Coronary artery (tissue), 2 donors: ENCODE data around the gene HKDC1.
"Not testable (repeated sequence)": the region's sequence is repeated elsewhere in the genome, so short reads cannot be mapped to it uniquely, and the experiment has no call there.

Source experiments
- DNase-seq: peaks from one replicate; pipeline ENCODE4 v3.0.0-alpha.2; 2017; ENCODE audit warnings: low spot score
- H3K27ac ChIP-seq, 2 donors: fragments of 200-600 bp; sonication (generic); one replicate each; pipeline ENCODE4 v1.5.1; 2016 to 2019
- H3K4me3 ChIP-seq: fragments of 200-600 bp; sonication (generic); 2 replicates; pipeline ENCODE4 v1.5.1; 2016; ENCODE audit warnings: mild to moderate bottlenecking, moderate library complexity
- CTCF ChIP-seq: fragments of 200-600 bp; sonication (generic); IDR thresholded peaks from one replicate; pipeline ENCODE4 v1.5.1; 2019; ENCODE audit warnings: antibody characterized with exemption

The HKDC1 gene

DNA sequence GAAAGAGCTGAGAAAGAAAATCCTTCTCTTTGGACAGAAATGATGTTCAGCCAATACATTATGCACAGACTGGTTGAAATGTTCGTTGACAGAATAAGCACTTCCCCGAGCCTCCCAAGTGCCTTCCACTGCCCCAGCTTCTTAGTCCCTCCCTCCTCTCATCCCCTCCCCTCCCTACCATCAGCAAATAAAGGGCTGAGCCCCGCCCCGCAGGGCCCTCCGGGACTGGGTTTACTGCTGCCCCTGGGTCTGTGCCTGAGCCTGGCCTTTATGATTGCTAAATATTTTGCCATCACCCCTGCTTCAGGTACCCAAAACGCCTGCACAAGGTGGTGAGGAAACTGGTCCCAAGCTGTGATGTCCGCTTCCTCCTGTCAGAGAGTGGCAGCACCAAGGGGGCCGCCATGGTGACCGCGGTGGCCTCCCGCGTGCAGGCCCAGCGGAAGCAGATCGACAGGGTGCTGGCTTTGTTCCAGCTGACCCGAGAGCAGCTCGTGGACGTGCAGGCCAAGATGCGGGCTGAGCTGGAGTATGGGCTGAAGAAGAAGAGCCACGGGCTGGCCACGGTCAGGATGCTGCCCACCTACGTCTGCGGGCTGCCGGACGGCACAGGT is 28.1 kb downstream of the HKDC1 start:
- no peak overlapping the region for H3K4me3 ChIP-seq
- DNase-seq = peak; percentile 47
- no peak overlapping the region for H3K27ac ChIP-seq
- TF ChIP-seq CTCF = no peak

DNA sequence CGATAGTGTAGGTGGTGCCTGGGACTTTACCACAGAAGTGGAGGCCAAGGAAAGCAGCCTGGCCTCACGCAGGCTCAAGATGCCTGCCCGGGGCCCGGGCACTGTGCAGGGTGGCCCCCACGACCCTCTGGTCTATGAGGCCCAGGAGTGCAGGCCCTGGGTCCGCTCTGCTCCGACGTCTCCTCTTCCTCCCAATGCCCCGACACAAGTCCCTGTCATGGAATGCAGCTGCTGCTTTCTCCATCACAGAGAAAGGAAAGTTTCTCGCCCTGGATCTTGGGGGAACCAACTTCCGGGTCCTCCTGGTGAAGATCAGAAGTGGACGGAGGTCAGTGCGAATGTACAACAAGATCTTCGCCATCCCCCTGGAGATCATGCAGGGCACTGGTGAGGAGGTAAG is 29.9 kb downstream of the HKDC1 start:
- no peak for TF ChIP-seq CTCF
- Histone ChIP-seq H3K4me3 (no peak overlapping the region), H3K27ac (no peak overlapping the region)
- DNase-seq = no peak

DNA sequence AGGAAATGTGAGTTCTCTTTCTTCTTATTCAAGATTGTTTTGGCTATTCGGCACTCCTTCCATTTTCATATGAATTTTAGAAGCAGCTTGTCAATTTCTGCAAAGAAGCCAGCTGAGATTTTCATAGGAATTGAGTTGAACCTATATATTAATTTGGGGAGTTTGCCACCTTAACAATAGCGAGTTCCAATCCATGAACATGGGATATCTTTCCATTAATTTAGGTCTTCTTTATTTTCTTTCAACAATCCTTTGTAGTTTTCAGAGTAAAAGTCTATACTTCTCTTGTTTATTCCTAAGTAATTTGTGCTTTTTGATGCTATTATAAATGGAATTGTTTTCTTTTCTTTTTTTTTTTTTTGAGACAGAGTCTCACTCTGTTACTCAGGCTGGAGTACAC is 31.3 kb downstream of the HKDC1 start:
- H3K4me3 ChIP-seq, DNase-seq, H3K27ac ChIP-seq: not testable (repeated sequence)

DNA sequence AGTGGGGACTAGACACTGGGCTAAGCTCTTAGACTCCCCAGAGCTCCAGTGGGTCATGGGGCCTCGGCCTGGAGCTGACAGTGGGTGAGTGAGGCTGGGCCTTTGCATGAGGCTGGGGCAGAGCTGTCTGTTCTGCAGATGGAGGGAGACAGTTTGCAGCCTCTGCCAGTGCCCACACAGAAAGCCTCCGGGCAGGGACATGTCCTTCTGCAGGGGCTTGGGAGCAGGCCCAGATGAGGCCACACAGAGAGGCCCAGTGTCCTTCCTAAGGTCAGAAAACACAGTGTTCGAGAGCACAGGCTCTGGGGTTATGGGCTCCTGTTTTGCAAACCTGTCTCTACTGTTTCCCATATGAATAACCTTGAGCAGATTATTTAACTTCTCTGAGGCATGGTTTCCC is 33.0 kb downstream of the HKDC1 start:
- no peak overlapping the region for H3K27ac ChIP-seq
- DNase-seq = no peak
- H3K4me3 ChIP-seq = no peak overlapping the region
- TF ChIP-seq CTCF = no peak

- no peak for TF ChIP-seq CTCF
- Histone ChIP-seq H3K27ac (no peak overlapping the region), H3K4me3 (no peak overlapping the region)
- DNase-seq = no peak
Measured at GRCh38 chr10:69254877-69255276, 34.7 kb downstream of the HKDC1 start.

DNA sequence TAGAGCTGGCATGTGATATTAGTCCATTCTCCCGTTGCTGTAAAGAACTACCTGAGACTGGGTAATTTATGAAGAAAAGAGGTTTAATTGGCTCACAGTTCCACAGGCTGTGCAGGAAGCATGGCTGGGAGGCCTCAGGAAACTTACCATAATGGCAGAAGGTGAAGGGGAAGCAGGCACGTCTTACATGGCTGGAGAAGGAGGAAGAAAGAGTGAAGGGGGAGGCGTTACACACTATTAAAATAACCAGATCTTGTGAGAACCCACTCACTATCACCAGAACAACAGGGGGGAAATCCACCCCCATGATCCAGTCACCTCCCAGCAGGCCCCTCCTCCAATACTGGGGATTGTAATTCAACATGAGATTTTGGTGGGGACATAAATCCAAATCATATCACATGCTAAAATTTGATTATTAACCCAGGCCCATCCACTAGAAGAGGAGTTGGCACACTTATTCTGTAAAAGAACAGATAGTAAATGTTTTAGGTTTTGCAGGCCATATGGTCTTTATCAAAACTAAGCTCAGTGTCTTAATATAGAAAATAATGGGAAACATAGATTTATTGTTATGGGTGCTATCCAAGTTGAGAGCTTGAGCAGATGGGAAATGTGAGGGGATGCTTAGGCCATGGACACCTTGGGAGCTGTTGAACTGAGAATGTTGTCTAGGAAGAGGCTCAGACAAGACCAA is 39.6 kb downstream of the HKDC1 start:
- no peak for DNase-seq
- TF ChIP-seq CTCF = no peak
- H3K27ac ChIP-seq = no peak overlapping the region
- H3K4me3 ChIP-seq = no peak overlapping the region

DNA sequence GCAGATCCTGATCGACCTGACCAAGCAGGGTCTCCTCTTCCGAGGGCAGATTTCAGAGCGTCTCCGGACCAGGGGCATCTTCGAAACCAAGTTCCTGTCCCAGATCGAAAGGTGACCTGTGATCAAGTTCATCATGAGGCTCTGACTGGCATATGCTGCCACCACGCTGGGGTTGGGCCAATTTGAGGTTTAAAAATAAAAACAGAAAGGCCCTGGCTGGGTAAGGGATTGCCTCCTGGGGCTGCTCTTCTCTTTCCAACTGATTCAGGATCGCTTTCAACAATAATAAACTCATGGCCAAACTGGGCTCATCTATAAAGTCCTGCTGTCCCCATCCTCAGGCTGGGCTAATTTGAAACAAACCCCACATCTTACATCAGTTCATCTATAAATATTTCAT is 41.1 kb downstream of the HKDC1 start:
- no peak for TF ChIP-seq CTCF
- Histone ChIP-seq H3K27ac (no peak overlapping the region), H3K4me3 (no peak overlapping the region)
- no peak for DNase-seq
